Ascending aorta (tissue), 2 donors: Measurements from ENCODE around the gene KYAT1. TPM values are rescaled to one million over a fixed set of nuclear protein-coding genes. Genes with fewer than 3 reads are reported as not detected.

ENCODE experiments used
- DNase-seq, 2 donors: peaks; one replicate each; pipeline ENCODE4 v3.0.0-alpha.2; 2019; ENCODE audit warnings: low spot score in 2 of 2
- H3K27ac ChIP-seq, 2 donors: fragments of 200-600 bp; sonication (generic); one replicate each; pipeline ENCODE4 v1.5.1; 2016 to 2017; ENCODE audit warnings: mild to moderate bottlenecking in 1 of 2
- H3K27me3 ChIP-seq: fragments of 200-600 bp; sonication (generic); one replicate; pipeline ENCODE4 v1.5.1; 2017
- H3K36me3 ChIP-seq, 2 donors: fragments of 200-600 bp; sonication (generic); one replicate each; pipeline ENCODE4 v1.5.1; 2016
- H3K4me1 ChIP-seq, 2 donors: fragments of 200-600 bp; sonication (generic); one replicate each; pipeline ENCODE4 v1.5.1; 2016 to 2017; ENCODE audit warnings: mild to moderate bottlenecking in 1 of 2
- H3K4me3 ChIP-seq, 2 donors: fragments of 200-600 bp; sonication (generic); one replicate each; pipeline ENCODE4 v1.5.1; 2016 to 2017; ENCODE audit warnings: mild to moderate bottlenecking in 1 of 2
- H3K9me3 ChIP-seq, 2 donors: fragments of 200-600 bp; sonication (generic); one replicate each; pipeline ENCODE4 v1.5.1; 2016
- intact Hi-C: fragments of 100-400 bp; cut with DNase I; formaldehyde crosslinking; loops from one replicate; pipeline ENCODE4 v1.15.1; 2023
- total RNA-seq: library from RNA; depleted of rRNA; stranded (reverse); fragments of >200 nt; gene quantifications from one replicate; pipeline ENCODE4 v1.1.0, GENCODE V29; 2016
- TF ChIP-seq, protein P1 (sequence below), 3 experiments: fragments of 200-600 bp in 2 of 3; fragments of 450-650 bp in 1 of 3; sonication (generic) in 2 of 3; IDR thresholded peaks; one replicate each; pipeline ENCODE4 v1.5.1; 2016 to 2019; ENCODE audit warnings: antibody characterized with exemption in 3 of 3, mild to moderate bottlenecking in 1 of 3, moderate library complexity in 1 of 3

KYAT1 gene
- total RNA-seq, 1 donor from 2014 or later = 4.9 TPM

DNA sequence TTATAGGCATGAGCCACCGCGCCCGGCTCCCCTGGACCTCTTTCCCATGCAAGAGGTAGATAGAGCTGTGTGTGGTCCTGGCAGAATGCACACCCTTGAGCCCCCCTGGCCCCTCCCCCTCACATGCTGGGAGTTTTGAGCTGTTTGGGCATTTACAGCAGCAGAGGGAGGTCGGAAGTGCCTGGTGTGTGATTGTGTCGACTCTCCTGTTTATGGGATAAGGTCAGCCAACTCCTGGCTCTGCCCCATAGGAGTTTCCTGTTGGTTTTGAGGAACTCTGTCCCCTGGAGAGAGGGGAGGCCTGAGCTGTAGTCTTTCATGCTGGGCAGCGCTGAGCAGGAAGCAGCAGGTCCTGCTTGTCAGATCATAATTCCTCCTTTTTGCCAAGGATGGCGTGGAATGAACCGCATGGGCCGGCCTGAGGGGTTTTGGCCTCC lies 6.2 kb upstream of the KYAT1 start:
- Histone ChIP-seq H3K27ac (peak overlapping the region; percentile 72 to 76), H3K4me3 (peak overlapping the region; percentile 12 to 16), H3K9me3 (no peaks in the 10 kb centered on the region), H3K36me3 (peaks cover 28 to 55% of the 10 kb centered on the region in 2 donors), H3K4me1 (peaks cover 37 to 75% of the 10 kb centered on the region in 2 donors), H3K27me3 (no peaks in the 10 kb centered on the region)
- TF ChIP-seq, protein P1, sequence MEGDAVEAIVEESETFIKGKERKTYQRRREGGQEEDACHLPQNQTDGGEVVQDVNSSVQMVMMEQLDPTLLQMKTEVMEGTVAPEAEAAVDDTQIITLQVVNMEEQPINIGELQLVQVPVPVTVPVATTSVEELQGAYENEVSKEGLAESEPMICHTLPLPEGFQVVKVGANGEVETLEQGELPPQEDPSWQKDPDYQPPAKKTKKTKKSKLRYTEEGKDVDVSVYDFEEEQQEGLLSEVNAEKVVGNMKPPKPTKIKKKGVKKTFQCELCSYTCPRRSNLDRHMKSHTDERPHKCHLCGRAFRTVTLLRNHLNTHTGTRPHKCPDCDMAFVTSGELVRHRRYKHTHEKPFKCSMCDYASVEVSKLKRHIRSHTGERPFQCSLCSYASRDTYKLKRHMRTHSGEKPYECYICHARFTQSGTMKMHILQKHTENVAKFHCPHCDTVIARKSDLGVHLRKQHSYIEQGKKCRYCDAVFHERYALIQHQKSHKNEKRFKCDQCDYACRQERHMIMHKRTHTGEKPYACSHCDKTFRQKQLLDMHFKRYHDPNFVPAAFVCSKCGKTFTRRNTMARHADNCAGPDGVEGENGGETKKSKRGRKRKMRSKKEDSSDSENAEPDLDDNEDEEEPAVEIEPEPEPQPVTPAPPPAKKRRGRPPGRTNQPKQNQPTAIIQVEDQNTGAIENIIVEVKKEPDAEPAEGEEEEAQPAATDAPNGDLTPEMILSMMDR (IDR thresholded peaks at IDR 0.05) = no peak
- DNase-seq = no peak
- intact Hi-C loops = no loop called here

DNA sequence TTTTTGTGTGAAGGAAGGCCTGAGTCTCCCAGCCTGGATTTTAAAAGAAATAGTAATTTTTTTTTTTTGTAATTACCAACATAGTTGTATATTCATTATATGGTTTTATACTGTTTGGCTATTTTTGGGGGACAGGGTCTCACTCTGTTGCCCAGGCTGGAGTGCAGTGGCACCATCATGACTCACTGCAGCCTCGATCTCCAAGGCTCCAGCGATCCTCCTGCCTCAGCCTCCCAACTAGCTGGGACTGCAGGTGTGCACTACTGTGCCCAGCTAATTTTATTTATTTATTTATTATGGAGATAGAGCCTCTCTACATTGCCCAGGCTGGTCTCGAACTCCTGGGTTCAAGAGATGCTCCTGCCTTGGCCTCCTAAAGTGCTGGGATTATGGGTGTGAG lies 5.3 kb upstream of the KYAT1 start:
- H3K27me3 ChIP-seq = no peaks in the 10 kb centered on the region
- H3K9me3 ChIP-seq = no peaks in the 10 kb centered on the region
- H3K4me3 ChIP-seq = no peak overlapping the region
- peaks cover 34 to 68% of the 10 kb centered on the region in 2 donors for H3K4me1 ChIP-seq
- intact Hi-C loops = no loop called here
- H3K27ac ChIP-seq = peak overlapping the region; percentile 96 to 98
- DNase-seq = no peak
- TF ChIP-seq, protein P1 (IDR thresholded peaks at IDR 0.05) = no peak
- peaks cover 28 to 55% of the 10 kb centered on the region in 2 donors for H3K36me3 ChIP-seq

DNA sequence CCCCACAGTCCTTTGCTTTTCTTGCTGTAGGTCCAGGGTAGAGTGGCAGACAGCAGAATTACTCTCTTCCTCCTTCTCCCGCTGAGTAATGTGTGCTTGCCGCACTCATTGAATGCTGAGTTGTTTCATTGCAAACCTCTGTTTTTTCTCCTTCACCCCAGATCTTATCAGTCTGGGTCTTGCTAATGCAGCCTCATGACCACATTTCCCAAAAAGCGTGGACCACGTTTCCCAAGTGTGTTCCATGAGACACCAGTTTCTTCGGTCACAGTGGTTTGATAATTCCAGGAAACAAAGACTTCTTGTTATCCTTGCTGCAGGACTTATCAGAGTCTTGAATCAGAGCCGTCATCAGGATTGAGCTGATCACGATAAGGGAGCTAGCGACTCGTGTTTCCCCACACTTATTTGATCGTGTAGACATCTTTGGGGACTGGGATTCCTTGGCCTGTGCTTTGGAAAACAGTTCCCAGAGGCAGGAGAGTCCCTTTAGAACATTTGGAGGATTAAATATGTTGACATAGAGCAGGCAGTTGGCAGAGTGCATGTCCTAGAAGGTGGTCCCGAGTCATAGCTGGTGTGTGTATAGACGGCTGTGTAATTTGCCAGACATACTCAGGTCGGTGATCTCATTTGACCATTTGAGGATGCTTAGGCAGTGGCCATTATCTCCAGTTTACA lies 4.6 kb upstream of the KYAT1 start:
- DNase-seq = no peak
- TF ChIP-seq, protein P1 (IDR thresholded peaks at IDR 0.05) = no peak
- Histone ChIP-seq H3K27ac (peak overlapping the region; percentile 96 to 98), H3K27me3 (no peaks in the 10 kb centered on the region), H3K36me3 (peaks cover 28 to 55% of the 10 kb centered on the region in 2 donors), H3K4me3 (peak overlapping the region in 1 of 2 donors; percentile 90), H3K4me1 (peaks cover 27 to 61% of the 10 kb centered on the region in 2 donors), H3K9me3 (no peaks in the 10 kb centered on the region)
- intact Hi-C loops = no loop called here

DNA sequence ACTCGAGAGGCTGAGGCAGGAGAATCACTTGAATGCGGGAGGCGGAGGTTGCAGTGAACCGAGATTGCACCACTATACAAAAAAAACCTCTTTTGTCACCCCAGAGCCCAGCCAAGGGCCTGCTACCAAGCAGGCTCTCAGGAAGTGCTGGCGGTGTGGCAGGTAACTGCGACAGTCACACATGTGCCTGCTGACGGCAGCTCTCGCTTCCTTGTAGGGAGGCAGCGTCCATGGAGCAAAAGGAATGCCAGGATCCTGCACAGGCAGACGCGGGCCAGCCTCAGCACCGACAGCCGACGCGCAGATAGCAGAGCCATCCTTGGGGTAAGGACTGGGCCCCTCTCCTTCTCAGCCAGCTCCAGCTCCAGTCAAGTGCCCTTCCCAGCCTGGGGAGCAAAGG lies 4.0 kb upstream of the KYAT1 start:
- Histone ChIP-seq H3K36me3 (peaks cover 28 to 55% of the 10 kb centered on the region in 2 donors), H3K9me3 (no peaks in the 10 kb centered on the region), H3K4me1 (peaks cover 27 to 57% of the 10 kb centered on the region in 2 donors), H3K27me3 (no peaks in the 10 kb centered on the region), H3K4me3 (peak overlapping the region in 1 of 2 donors; percentile 90), H3K27ac (peak overlapping the region; percentile 96 to 98)
- no peak for DNase-seq
- intact Hi-C loops = no loop called here
- TF ChIP-seq, protein P1 (IDR thresholded peaks at IDR 0.05) = no peak

DNA sequence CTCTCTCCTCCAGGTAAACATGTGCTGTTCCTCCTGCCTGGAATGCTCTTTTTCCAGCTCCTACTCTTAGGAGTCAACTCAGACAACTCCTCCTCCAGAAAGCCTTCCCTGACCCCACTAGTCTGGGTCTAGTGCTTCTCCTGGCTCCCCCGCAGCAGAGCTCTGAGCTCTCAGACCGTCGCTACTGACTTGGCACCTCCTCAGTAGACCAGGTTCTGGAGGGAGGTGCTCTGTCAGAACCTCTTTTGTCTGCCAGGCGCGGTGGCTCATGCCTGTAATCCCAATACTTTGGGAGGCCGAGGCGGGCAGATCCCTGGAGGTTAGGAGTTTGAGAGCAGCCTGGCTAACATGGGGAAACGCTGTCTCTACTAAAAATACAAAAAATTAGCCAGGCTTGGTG lies 3.6 kb upstream of the KYAT1 start:
- Histone ChIP-seq H3K27me3 (no peaks in the 10 kb centered on the region), H3K4me3 (peak overlapping the region in 1 of 2 donors; percentile 90), H3K4me1 (peaks cover 27 to 56% of the 10 kb centered on the region in 2 donors), H3K36me3 (peaks cover 28 to 52% of the 10 kb centered on the region in 2 donors), H3K9me3 (no peaks in the 10 kb centered on the region), H3K27ac (peak overlapping the region; percentile 96 to 98)
- intact Hi-C loops = no loop called here
- DNase-seq = no peak
- TF ChIP-seq, protein P1 (IDR thresholded peaks at IDR 0.05) = no peak
